H9 (cell line): ENCODE data around the gene ASPRV1. TPM values are rescaled to one million over a fixed set of nuclear protein-coding genes. Genes with fewer than 3 reads are reported as not detected.

Experiments
- DNase-seq: peaks from one replicate; pipeline ENCODE4 v3.0.0-alpha.2; 2017
- H2AFZ ChIP-seq: one replicate; pipeline ENCODE4 v1.6.1; 2013; ENCODE audit warnings: mild to moderate bottlenecking, low read length, control low read depth, moderate library complexity
- H2AK5ac ChIP-seq: 2 replicates; pipeline ENCODE4 v1.6.1; 2013; ENCODE audit warnings: low read length, control low read depth, mixed read lengths; ENCODE audit not compliant: insufficient read length
- H2BK120ac ChIP-seq: one replicate; pipeline ENCODE4 v1.6.1; 2013; ENCODE audit warnings: low read depth, mild to moderate bottlenecking, low read length, control low read depth, inconsistent platforms; ENCODE audit not compliant: poor library complexity, severe bottlenecking
- H2BK12ac ChIP-seq: 2 replicates; pipeline ENCODE4 v1.6.1; 2013; ENCODE audit warnings: low read length, control low read depth, mixed read lengths, low read depth; ENCODE audit not compliant: insufficient read length
- H2BK15ac ChIP-seq: 2 replicates; pipeline ENCODE4 v1.6.1; 2013; ENCODE audit warnings: low read depth, low read length, control low read depth
- H2BK20ac ChIP-seq: one replicate; pipeline ENCODE4 v1.6.1; 2013; ENCODE audit warnings: low read depth, mild to moderate bottlenecking, low read length, control low read depth, inconsistent platforms; ENCODE audit not compliant: poor library complexity, severe bottlenecking
- H2BK5ac ChIP-seq: 2 replicates; pipeline ENCODE4 v1.6.1; 2013; ENCODE audit warnings: low read length, control low read depth, mixed read lengths; ENCODE audit not compliant: insufficient read length
- H3K14ac ChIP-seq: 2 replicates; pipeline ENCODE4 v1.6.1; 2013; ENCODE audit warnings: low read length, control low read depth; ENCODE audit not compliant: insufficient read depth
- H3K18ac ChIP-seq: 2 replicates; pipeline ENCODE4 v1.6.1; 2013; ENCODE audit warnings: low read depth, mild to moderate bottlenecking, mixed read lengths, low read length, control low read depth; ENCODE audit not compliant: insufficient read length
- H3K23ac ChIP-seq: 2 replicates; pipeline ENCODE4 v1.6.1; 2013; ENCODE audit warnings: low read length, control low read depth, mixed read lengths, low read depth; ENCODE audit not compliant: insufficient read length
- H3K23me2 ChIP-seq: 2 replicates; pipeline ENCODE4 v1.6.1; 2013; ENCODE audit warnings: low read depth, mild to moderate bottlenecking, mixed read lengths, low read length, control low read depth; ENCODE audit not compliant: insufficient read length, poor library complexity, severe bottlenecking
- H3K27ac ChIP-seq: 2 replicates; pipeline ENCODE4 v1.5.1; 2013; ENCODE audit warnings: low read length, control low read depth, mixed read lengths, low read depth; ENCODE audit not compliant: insufficient read length
- H3K27me3 ChIP-seq: 2 replicates; pipeline ENCODE4 v1.6.1; 2013; ENCODE audit warnings: low read length, control low read depth, inconsistent platforms; ENCODE audit not compliant: insufficient read depth
- H3K4ac ChIP-seq: 2 replicates; pipeline ENCODE4 v1.6.1; 2013; ENCODE audit warnings: low read depth, mild to moderate bottlenecking, control low read depth, inconsistent platforms, low read length, moderate library complexity
- H3K4me1 ChIP-seq: 2 replicates; pipeline ENCODE4 v1.6.1; 2013; ENCODE audit warnings: low read length, control low read depth, inconsistent platforms; ENCODE audit not compliant: insufficient read depth
- H3K4me2 ChIP-seq: 2 replicates; pipeline ENCODE4 v1.6.1; 2013; ENCODE audit warnings: low read length, control low read depth, mixed read lengths; ENCODE audit not compliant: insufficient read length, insufficient read depth
- H3K56ac ChIP-seq: 2 replicates; pipeline ENCODE4 v1.6.1; 2013; ENCODE audit warnings: low read depth, mild to moderate bottlenecking, mixed read lengths, low read length, control low read depth; ENCODE audit not compliant: insufficient read length
- H3K79me1 ChIP-seq: 2 replicates; pipeline ENCODE4 v1.6.1; 2013; ENCODE audit warnings: low read depth, mild to moderate bottlenecking, moderate library complexity, low read length, control low read depth, inconsistent platforms; ENCODE audit not compliant: insufficient read depth, poor library complexity, severe bottlenecking
- H3K79me2 ChIP-seq: 2 replicates; pipeline ENCODE4 v1.6.1; 2013; ENCODE audit warnings: low read length, control low read depth, inconsistent platforms; ENCODE audit not compliant: insufficient read depth
- H3K9ac ChIP-seq: 2 replicates; pipeline ENCODE4 v1.6.1; 2013; ENCODE audit warnings: low read length, control low read depth, mixed read lengths; ENCODE audit not compliant: insufficient read length; ENCODE audit errors: extremely low read depth
- H3K9me3 ChIP-seq: one replicate; pipeline ENCODE4 v1.6.1; 2013; ENCODE audit warnings: low read depth, low read length, inconsistent platforms; ENCODE audit not compliant: control insufficient read depth
- H3T11ph ChIP-seq: one replicate; pipeline ENCODE4 v1.6.1; 2013; ENCODE audit warnings: mild to moderate bottlenecking, low read length, control low read depth, inconsistent platforms
- H4K20me1 ChIP-seq: one replicate; pipeline ENCODE4 v1.6.1; 2013; ENCODE audit not compliant: control insufficient read depth, insufficient read length, insufficient read depth
- H4K5ac ChIP-seq: 2 replicates; pipeline ENCODE4 v1.6.1; 2013; ENCODE audit warnings: low read depth, mild to moderate bottlenecking, mixed read lengths, low read length, control low read depth; ENCODE audit not compliant: insufficient read length
- H4K8ac ChIP-seq: replicated peaks from 2 replicates; pipeline ENCODE4 v1.6.1; 2013; ENCODE audit warnings: low read length, control low read depth, mixed read lengths, low read depth; ENCODE audit not compliant: insufficient read length
- H4K91ac ChIP-seq: 2 replicates; pipeline ENCODE4 v1.6.1; 2013; ENCODE audit warnings: low read depth, mild to moderate bottlenecking, moderate library complexity, mixed read lengths, low read length, control low read depth; ENCODE audit not compliant: insufficient read length
- H3K27ac Mint-ChIP-seq, 3 experiments: 2 replicates in 2 of 3; 3 replicates in 1 of 3; pipeline ENCODE4 v1.8.0; 2020 to 2021; ENCODE audit warnings: mixed read lengths in 3 of 3, mild to moderate bottlenecking in 1 of 3, moderate library complexity in 1 of 3
- H3K27me3 Mint-ChIP-seq: 2 replicates; pipeline ENCODE4 v1.8.0; 2021; ENCODE audit warnings: low read depth, mild to moderate bottlenecking, moderate library complexity, mixed read lengths
- H3K36me3 Mint-ChIP-seq, 3 experiments: 2 replicates in 2 of 3; 3 replicates in 1 of 3; pipeline ENCODE4 v1.8.0; 2020 to 2021; ENCODE audit warnings: low read depth in 3 of 3, mixed read lengths in 3 of 3; ENCODE audit not compliant: insufficient read depth in 1 of 3
- H3K4me1 Mint-ChIP-seq, 2 experiments: 2 replicates each; pipeline ENCODE4 v1.8.0; 2020; ENCODE audit warnings: mixed read lengths in 2 of 2
- H3K4me3 Mint-ChIP-seq, 2 experiments: 2 replicates in 1 of 2; 3 replicates in 1 of 2; pipeline ENCODE4 v1.8.0; 2020 to 2021; ENCODE audit warnings: mild to moderate bottlenecking in 2 of 2, mixed read lengths in 2 of 2, moderate library complexity in 1 of 2
- H3K9me3 Mint-ChIP-seq, 2 experiments: 2 replicates in 1 of 2; 3 replicates in 1 of 2; pipeline ENCODE4 v1.8.0; 2020; ENCODE audit warnings: mild to moderate bottlenecking in 2 of 2, mixed read lengths in 2 of 2, moderate library complexity in 1 of 2
- WGBS: extraction: QIAGEN DNeasy Blood & Tissue Kit; methylation state at CpG from one replicate; pipeline ENCODE4 v1.1.7; 2013; ENCODE audit warnings: missing lambda C conversion rate, low lambda C conversion rate, mixed read lengths; ENCODE audit not compliant: insufficient read length; ENCODE audit errors: extremely low coverage; 5-methylcytosine and 5-hydroxymethylcytosine counted together
- total RNA-seq: library from RNA; stranded (reverse); gene quantifications from 2 replicates; pipeline ENCODE4 v1.2.1, GENCODE V29; 2021
- TF ChIP-seq, protein P1 (sequence below): fragments of 200-600 bp; sonication (generic); conservative IDR thresholded peaks from 3 replicates; pipeline ENCODE4 v1.8.0; 2021; ENCODE audit warnings: antibody characterized with exemption, mild to moderate bottlenecking

The ASPRV1 gene
- total RNA-seq, 1 experiment from 2014 or later = 0.57 TPM

DNA sequence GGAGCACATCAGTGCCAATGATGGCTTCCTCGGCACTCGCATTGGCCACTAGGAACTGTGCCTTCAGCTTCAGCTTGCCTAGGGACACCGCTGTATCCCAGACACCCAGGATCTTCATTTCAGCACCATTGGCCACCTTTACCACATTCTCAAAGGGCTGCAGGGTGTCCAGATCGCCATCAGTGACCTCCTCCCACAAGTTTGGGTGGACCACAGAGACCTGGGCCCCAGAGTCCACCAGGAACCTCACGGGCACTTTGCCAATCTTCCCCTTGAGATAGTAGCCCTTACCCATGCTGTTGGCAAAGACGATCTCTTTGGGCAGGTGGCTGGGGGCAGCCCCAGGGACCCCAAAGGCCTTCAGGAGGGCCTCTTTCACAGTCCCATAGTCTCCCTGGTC is 610 bp downstream of the ASPRV1 start:
- Mint-ChIP-seq H3K27me3 (peaks cover 12% of the 10 kb centered on the region), H3K36me3 (no peaks in the 10 kb centered on the region), H3K4me1 (peaks cover 15 to 17% of the 10 kb centered on the region in 2 experiments), H3K9me3 (no peaks in the 10 kb centered on the region), H3K27ac (no peak overlapping the region), H3K4me3 (no peak overlapping the region)
- H2BK5ac ChIP-seq = no peak overlapping the region
- H3K9ac ChIP-seq = no peak overlapping the region
- no peak overlapping the region for H3K4ac ChIP-seq
- no peak overlapping the region for H2AFZ ChIP-seq
- no peaks in the 10 kb centered on the region for H3K79me2 ChIP-seq
- H3K14ac ChIP-seq = no peak overlapping the region
- H4K20me1 ChIP-seq = no peaks in the 10 kb centered on the region
- H3K23ac ChIP-seq = no peak overlapping the region
- no peak overlapping the region for H3T11ph ChIP-seq
- no peak overlapping the region for H2BK12ac ChIP-seq
- WGBS = no CpG with 5 or more reads among the region's 6 CpGs
- no peak overlapping the region for H3K4me2 ChIP-seq
- H3K27ac ChIP-seq = no peak overlapping the region
- H2BK20ac ChIP-seq = no peak overlapping the region
- no peak overlapping the region for H4K91ac ChIP-seq
- H2BK120ac ChIP-seq = no peak overlapping the region
- H3K23me2 ChIP-seq = no peaks in the 10 kb centered on the region
- no peak overlapping the region for H2BK15ac ChIP-seq
- H4K8ac ChIP-seq = no peak overlapping the region
- H3K4me1 ChIP-seq = no peaks in the 10 kb centered on the region; the same call in 1 of the 2 replicates
- H2AK5ac ChIP-seq = no peak overlapping the region
- no peaks in the 10 kb centered on the region for H3K79me1 ChIP-seq
- TF ChIP-seq, protein P1, sequence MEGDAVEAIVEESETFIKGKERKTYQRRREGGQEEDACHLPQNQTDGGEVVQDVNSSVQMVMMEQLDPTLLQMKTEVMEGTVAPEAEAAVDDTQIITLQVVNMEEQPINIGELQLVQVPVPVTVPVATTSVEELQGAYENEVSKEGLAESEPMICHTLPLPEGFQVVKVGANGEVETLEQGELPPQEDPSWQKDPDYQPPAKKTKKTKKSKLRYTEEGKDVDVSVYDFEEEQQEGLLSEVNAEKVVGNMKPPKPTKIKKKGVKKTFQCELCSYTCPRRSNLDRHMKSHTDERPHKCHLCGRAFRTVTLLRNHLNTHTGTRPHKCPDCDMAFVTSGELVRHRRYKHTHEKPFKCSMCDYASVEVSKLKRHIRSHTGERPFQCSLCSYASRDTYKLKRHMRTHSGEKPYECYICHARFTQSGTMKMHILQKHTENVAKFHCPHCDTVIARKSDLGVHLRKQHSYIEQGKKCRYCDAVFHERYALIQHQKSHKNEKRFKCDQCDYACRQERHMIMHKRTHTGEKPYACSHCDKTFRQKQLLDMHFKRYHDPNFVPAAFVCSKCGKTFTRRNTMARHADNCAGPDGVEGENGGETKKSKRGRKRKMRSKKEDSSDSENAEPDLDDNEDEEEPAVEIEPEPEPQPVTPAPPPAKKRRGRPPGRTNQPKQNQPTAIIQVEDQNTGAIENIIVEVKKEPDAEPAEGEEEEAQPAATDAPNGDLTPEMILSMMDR = no peak
- no peak overlapping the region for H3K56ac ChIP-seq
- no peaks in the 10 kb centered on the region for H3K9me3 ChIP-seq
- H3K27me3 ChIP-seq = no peaks in the 10 kb centered on the region
- no peak overlapping the region for H3K18ac ChIP-seq
- peak; percentile 6 for DNase-seq
- H4K5ac ChIP-seq = no peak overlapping the region
